LHCN-M2 (cell line): ENCODE results near the gene CTDSPL2. TPM values are rescaled to one million over a fixed set of nuclear protein-coding genes. Genes with fewer than 3 reads are reported as not detected.
"Not testable (repeated sequence)": the region's sequence is repeated elsewhere in the genome, so short reads cannot be mapped to it uniquely, and the experiment has no call there.

Experiments used
- DNase-seq: peaks from one replicate; pipeline ENCODE4 v3.0.0-alpha.2; 2012; ENCODE audit warnings: low read depth
- total RNA-seq: library from RNA; depleted of rRNA; stranded (reverse); fragments of >200 nt; gene quantifications from 2 replicates; pipeline ENCODE4 v1.2.3, GENCODE V29; 2014

CTDSPL2 gene
- total RNA-seq, 1 experiment from 2014 or later: 62.4 TPM

- DNase-seq: no peak
Measured at GRCh38 chr15:44537735-44538240, 110.4 kb downstream of the CTDSPL2 start.

GRCh38 chr15:44541282-44541958, 114.0 kb downstream of the CTDSPL2 start:
- peak; percentile 80 for DNase-seq

- no peak for DNase-seq
Measured at GRCh38 chr15:44542596-44542995, 115.2 kb downstream of the CTDSPL2 start.

GRCh38 chr15:44544745-44545144, 117.3 kb downstream of the CTDSPL2 start:
- DNase-seq: not testable (repeated sequence)

GRCh38 chr15:44545913-44546802, 118.7 kb downstream of the CTDSPL2 start:
- peak; percentile 58 for DNase-seq

GRCh38 chr15:44549152-44549551, 121.7 kb downstream of the CTDSPL2 start:
- DNase-seq: not testable (repeated sequence)

- DNase-seq: peak; percentile 57
Measured at GRCh38 chr15:44550256-44550655, 122.8 kb downstream of the CTDSPL2 start.

GRCh38 chr15:44550734-44551133, 123.3 kb downstream of the CTDSPL2 start:
- no peak for DNase-seq

- DNase-seq: no peak
Measured at GRCh38 chr15:44554934-44555723, 127.7 kb downstream of the CTDSPL2 start.

- DNase-seq: not testable (repeated sequence)
Measured at GRCh38 chr15:44560926-44561325, 133.5 kb downstream of the CTDSPL2 start.

GRCh38 chr15:44565387-44566154, 138.1 kb downstream of the CTDSPL2 start:
- DNase-seq: no peak

- DNase-seq: no peak
Measured at GRCh38 chr15:44566155-44566540, 138.7 kb downstream of the CTDSPL2 start.

- DNase-seq: no peak
Measured at GRCh38 chr15:44568338-44568737, 140.9 kb downstream of the CTDSPL2 start.

- DNase-seq: no peak
Measured at GRCh38 chr15:44569316-44569715, 141.9 kb downstream of the CTDSPL2 start.

- no peak for DNase-seq
Measured at GRCh38 chr15:44570361-44570760, 142.9 kb downstream of the CTDSPL2 start.

GRCh38 chr15:44573386-44573785, 146.0 kb downstream of the CTDSPL2 start:
- peak; percentile 16 for DNase-seq

- no peak for DNase-seq
Measured at GRCh38 chr15:44574734-44575133, 147.3 kb downstream of the CTDSPL2 start.
